ENCODE data around the gene LTB4R. TPM values are rescaled to one million over a fixed set of nuclear protein-coding genes. Genes with fewer than 3 reads are reported as not detected.

Gene LTB4R
- total RNA-seq, 1 donor from 2014 or later, result 3.6 TPM

GRCh38 chr14:24325041-24325530 lies 13.8 kb downstream of the LTB4R start:
- DNase-seq, result no peak

DNA sequence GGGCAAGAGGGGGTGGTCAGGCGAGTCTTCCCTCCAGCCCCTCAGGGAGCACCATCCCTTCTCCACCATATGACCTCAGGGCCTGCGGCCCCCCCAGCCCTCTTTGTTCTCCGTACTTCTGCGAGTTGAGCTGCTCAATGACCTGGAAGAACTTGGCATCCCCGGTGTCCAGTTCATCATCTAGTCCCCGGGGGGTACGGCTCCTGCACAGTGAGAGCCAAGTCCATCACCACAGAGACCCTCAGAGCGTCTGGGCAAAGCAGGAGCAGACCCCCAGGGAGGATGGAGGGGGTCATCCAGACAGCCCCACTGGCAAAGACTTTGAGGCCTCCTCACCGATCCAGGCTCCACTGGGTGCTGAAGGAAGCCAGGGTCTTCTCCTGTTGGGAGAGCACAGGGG lies 14.7 kb downstream of the LTB4R start:
- DNase-seq, result no peak

DNA sequence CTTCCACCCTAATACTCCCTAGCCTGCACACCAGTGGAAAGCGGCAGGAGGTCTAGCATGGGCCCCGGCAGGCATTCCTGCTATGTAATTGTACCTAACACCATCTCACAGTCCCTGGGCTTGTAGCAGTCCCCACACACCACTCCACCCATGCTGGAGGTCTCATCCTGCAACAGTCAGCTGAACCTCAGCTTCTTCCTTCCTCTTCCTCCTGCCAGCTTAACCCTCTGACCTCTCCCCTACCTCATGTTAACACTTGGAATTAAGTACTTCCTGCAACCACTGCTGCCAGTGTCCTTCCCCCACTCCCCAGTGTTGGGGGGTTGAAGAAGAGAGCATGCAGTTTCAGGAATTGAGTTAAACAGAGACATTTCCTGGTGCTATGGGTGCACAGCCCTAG lies 16.0 kb downstream of the LTB4R start:
- no peak for DNase-seq

DNA sequence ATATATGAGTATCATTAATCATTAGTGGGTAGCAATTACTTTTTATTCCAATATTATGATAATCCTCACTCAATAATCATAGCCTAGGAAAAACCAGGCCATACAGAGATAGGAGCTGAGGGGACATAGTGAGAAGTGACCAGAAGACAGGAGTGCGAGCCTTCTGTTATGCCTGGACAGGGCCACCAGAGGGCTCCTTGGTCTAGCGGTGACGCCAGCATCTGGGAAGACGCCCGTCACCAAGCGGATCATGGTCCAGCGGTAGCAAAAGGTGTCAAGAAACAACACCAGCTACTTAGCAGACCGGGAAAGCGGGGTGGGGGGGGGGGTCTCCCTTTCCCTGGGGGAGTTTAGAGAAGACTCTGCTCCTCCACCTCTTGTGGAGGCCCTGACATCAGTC lies 16.6 kb downstream of the LTB4R start:
- peak; percentile 54 for DNase-seq

GRCh38 chr14:24329073-24329663 lies 17.9 kb downstream of the LTB4R start:
- DNase-seq, result no peak

- no peak for DNase-seq
Measured at GRCh38 chr14:24329736-24330135, 18.4 kb downstream of the LTB4R start.

DNA sequence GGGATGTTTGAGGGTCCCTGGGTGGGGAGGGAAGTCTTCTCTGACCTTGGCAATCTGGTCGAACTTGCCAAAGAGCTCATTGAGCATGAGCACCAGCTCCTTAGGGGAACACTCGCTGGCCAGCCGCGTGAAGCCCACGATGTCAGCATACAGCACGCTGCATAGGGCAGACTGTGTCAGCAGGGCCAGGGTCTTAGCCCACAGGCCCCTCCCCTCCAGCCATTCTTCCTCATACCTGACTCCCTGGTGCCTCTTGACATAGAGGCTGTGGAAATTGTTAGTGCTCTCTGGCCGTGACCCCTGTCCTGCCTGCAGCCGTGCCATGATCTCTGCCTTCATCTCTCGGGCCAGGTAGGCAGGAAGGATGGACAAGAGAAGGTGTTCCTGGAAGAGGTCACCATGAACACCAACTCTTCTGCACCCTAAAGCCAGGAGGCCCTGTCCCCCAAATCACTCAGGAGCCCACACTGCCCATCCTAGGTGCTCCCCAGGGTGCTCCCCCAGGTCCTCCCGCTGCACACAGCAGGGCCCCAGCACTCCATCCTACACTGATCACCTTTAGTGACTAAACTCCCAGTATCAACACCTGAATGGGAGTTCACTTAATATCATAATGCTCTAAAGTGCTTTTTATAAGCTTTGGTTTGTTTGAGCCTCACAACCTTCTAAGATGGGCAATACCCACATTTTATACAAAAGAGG lies 19.8 kb downstream of the LTB4R start:
- no peak for DNase-seq

DNA sequence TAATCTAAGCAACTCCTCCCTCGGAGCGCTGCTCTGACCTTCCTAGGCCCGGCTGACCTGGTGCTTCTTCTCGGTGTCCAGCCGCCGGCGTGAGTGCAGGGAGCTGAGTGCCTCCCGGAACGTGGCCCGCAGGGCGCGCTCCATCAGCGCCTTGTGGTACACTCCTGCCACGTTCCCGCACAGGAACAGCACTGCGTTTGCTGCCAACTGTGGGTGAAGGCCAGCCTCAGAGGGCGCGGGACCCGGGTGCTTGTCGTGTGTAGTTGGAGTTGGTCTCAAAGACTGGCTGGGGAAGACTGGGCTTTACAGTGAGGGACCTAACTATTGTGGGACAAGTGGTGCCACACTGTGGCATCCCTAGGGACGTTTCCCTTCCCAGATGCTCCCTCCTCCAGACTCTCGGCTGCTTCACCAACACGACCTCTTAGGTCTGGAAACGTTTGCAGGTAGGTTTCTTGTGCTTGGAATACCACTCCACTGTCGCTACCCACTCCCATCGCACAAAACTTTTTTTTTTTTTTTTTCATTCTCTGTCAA lies 20.5 kb downstream of the LTB4R start:
- no peak for DNase-seq

GRCh38 chr14:24332268-24332993 lies 21.1 kb downstream of the LTB4R start:
- peak; percentile 73 for DNase-seq

DNA sequence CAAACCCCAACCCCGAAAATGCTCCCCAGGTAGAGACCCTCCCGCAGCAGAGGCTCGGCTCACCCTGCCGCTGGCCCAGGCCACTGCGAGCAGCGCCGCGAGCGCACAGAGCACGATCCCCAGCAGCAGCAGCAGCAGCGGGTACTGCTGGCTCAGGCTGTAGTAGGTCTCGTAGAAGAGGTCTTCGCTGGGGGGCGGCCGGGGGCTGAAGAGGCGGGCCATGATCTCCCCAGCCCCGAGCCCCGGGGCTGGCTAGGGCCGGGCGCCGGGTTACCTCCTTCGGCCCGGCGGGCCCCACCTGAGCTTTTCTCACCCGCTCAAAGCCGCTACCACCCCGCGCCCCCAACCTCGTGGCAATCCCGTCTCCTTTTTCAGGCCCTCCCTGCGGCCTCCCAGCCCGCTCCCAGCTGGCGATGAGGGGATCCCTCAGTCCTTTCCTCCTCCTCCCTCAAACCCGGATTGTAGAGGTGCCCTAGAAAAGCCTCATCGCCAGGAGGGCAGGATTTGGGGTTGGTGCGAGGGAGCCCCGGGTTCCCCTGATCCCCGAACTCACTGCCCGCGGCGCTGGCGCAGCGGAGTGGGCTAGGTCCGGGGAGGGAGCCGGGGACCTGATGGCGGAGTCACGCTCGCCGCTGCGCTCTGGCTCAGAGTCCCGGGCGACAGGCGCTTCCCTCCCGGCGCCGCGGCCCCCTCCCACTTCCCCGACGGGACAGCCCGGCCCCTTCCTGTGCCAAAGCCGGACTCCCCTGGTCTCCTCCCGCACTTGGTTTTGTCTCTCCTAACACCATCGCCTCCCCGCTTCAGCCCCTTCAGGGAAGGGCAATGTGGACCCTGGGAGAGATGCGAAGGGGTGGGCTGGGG lies 23.4 kb downstream of the LTB4R start, which contains the start of gene ADCY4:
ADCY4 (minus strand) TSS at position 641 of the 861 bp plus-strand sequence; CDS start at position 222, 419 bp downstream.
- DNase-seq, result peak; percentile 61

DNA sequence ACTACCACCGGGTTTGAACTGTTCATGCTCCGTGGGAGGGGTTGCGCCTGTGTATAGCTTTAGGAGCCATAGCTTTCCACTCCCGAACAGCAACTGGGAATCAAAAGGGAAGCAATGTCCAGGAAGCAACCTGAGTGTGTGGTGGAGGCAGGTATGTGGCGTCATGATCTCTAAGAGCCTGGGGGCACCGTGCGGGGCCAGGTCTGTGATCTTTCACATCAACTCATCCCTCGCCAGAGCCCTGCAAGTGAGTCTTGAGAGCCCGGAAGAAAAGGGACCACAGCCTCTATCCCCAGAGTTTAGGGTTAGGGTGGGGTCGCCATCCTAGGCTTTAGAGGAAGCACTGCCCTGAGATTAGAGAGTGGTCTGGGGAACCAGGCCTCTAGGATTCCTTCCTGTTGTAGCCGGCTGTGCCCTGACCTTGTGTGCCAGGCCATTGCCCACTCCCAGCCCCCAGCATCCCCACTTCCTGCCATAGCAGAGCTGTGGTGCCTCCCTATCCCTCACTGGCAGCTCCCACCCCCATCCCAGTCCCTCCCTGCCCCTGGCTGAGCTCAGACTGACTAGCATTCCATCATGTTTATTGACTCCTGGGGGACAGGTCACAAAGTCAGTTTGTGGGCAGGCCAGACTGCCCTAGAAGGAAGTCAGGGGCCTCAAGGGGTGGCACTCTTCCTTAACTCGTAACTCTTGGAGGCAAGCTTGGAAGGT lies 24.3 kb downstream of the LTB4R start:
- DNase-seq, result peak; percentile 47

- DNase-seq, result no peak
Measured at GRCh38 chr14:24337144-24337823, 26.0 kb downstream of the LTB4R start.

DNA sequence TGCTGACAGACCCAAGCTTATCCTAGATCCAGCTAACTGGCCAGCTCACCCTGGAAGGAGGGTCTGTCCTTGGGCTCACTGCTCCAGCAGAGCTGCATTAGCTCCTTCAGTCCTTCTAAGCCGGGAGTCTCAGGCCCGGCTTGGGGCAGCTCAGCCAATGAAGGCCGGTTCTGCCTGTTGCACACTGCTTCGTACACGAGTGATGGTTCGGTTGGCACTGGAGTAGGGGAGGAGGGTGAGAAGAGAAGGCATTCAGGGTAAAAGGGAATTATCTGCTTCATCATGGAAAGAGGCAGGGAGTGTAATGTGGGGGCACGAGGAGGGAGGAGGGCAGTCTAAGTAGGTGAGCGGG lies 26.5 kb downstream of the LTB4R start:
- no peak for DNase-seq

GRCh38 chr14:24338843-24339242 lies 27.5 kb downstream of the LTB4R start:
- DNase-seq, result no peak

DNA sequence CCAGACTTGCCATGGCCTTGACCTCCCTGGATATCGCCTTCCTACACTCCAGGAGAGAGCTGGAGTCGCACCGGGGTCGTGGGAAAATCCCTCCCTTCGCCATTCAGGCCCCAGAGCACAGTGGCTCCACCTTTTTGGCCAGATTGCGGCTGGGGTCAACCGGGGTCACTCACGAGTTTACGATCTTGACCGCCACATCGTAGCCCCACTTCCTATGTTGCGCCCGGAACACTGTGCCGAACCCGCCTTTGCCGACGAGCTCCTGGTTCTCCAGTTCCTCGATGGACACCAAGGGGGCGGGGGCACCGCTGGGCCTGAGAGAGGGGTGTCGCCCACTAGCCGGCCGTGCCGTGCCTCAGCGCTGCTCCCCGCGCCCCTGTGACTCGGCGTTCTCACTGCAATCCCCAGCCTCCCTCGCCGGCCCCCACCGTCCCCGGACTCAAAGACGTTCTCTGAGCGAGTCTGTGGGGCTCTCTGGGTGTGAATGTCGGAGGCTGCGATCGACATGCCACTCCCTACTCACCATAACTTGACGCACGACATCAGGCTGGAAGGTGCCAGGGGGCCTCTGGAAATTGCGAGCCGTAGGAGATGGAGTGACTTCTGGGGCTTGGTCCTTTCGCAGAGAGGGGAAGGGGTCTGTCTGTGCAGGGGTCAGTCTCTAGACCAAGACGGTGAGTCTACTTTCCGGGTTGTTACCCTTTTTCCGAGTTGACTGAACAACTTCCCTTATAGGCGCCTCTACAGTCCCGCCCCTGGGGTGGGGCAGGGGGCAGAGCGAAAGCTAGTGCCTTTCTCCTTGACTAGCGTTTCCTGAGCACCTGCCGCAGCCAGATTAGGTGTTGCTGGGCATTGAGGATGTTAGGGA lies 28.2 kb downstream of the LTB4R start, which contains the start of gene RIPK3:
RIPK3 (minus strand) TSS at position 708 of the 868 bp plus-strand sequence; CDS start at position 543, 165 bp downstream.
- peak; percentile 32 for DNase-seq

- DNase-seq, result no peak
Measured at GRCh38 chr14:24340606-24341005, 29.3 kb downstream of the LTB4R start.

- DNase-seq, result no peak
Measured at GRCh38 chr14:24342889-24343288, 31.6 kb downstream of the LTB4R start.

DNA sequence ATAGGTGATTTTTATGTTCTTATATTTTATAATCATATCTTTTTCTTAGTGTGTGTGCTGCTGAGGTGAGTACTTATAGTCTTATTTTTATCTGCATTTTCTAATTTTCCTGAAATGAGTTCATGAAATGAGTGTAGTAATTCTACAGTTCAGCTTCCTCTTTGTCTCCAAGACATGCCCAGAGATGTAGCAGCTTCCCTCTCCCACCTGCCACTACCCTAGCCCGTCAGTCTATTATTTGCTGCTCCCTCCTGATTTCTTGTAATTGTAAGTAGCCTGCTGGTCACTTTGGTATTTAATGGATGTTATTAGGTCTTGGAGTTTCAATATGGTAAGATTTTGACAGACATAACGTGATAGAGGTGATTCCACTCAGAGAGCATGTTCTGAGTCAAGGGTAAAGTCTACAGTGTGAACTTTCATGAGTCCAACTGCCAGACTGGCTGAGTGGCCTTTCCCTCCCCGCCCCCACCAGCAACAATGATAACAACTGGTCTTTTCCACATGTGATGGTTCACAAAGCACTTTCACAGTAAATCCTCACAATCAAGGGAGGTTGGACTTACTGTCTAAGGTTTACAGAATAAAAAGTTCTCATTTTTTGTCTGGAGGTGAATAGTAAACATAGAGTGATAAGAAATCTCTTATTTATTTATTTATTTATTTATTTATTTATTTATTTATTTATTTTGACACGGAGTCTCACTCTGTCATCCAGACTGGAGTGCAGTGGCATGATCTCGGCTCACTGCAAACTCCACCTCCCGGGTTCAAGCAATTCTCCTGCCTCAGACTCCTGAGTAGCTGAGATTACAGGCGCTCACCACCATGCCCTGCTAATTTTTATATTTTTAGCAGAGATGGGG lies 32.7 kb downstream of the LTB4R start:
- no peak for DNase-seq

DNA sequence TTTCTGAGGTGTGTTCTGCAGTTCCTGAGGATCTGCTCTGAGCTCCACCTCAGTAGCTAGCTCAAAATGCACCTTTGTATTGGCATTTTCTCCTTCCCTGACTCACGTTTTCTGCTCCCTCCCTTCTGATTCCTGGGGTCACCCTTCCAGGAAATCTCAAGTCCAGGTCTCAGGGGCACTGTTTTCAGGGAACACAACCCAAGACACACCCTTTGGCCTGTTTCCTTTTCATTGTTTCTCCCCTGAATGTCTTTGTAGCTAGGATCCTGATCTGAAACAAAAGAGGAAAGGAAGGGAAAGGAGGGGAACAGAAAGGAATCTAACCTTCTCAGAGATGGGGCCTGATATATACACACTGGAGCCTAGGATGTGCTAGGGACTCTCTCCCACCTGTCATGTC lies 35.8 kb downstream of the LTB4R start:
- no peak for DNase-seq

Data from dermis blood vessel endothelial cell (primary cell).